HG03442 (cell line): ENCODE measurements around the gene CYTH3.
"Not testable (repeated sequence)": the region's sequence is repeated elsewhere in the genome, so short reads cannot be mapped to it uniquely, and the experiment has no call there.

ENCODE experiments used
- ATAC-seq: cut with Tn5 transposase; IDR thresholded peaks from one replicate; pipeline ENCODE4 v1.9.1; 2021; ENCODE audit warnings: mild to moderate bottlenecking, moderate library complexity; ENCODE audit not compliant: unreplicated experiment

The CYTH3 gene

DNA sequence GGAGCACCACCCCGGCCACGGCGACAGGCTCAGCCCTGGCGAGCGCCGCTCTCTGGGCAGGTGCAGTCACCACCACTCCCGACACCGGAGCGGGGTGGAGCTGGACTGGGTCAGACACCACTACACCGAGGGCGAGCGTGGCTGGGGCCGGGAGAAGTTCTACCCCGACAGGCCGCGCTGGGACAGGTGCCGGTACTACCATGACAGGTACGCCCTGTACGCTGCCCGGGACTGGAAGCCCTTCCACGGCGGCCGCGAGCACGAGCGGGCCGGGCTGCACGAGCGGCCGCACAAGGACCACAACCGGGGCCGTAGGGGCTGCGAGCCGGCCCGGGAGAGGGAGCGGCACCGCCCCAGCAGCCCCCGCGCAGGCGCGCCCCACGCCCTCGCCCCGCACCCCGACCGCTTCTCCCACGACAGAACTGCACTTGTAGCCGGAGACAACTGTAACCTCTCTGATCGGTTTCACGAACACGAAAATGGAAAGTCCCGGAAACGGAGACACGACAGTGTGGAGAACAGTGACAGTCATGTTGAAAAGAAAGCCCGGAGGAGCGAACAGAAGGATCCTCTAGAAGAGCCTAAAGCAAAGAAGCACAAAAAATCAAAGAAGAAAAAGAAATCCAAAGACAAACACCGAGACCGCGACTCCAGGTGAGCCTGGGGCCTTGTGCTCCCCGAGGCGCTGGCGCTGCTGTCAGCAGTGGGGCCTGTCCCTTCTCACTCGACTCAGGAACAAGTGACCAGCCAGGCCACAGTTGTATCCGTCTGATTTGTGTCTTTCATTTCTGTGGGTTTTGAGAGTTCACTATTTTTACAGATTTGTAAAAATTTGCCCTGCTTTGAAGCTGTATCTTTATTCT, 117.7 kb downstream of the CYTH3 start:
- ATAC-seq = no peak

DNA sequence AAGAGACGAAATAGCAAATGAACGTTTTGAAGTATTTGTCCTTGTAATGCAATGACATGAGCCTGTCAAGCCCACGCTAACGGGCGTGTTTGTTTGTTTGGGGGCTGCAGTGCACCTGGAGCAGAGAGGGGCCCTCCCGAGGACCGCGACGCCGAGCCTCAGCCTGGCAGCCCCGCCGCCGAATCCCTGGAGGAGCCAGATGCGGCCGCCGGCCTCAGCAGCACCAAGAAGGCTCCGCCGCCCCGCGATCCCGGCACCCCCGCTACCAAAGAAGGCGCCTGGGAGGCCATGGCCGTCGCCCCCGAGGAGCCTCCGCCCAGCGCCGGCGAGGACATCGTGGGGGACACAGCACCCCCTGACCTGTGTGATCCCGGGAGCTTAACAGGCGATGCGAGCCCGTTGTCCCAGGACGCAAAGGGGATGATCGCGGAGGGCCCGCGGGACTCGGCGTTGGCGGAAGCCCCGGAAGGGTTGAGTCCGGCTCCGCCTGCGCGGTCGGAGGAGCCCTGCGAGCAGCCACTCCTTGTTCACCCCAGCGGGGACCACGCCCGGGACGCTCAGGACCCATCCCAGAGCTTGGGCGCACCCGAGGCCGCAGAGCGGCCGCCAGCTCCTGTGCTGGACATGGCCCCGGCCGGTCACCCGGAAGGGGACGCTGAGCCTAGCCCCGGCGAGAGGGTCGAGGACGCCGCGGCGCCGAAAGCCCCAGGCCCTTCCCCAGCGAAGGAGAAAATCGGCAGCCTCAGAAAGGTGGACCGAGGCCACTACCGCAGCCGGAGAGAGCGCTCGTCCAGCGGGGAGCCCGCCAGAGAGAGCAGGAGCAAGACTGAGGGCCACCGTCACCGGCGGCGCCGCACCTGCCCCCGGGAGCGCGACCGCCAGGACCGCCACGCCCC, 118.5 kb downstream of the CYTH3 start:
- no peak for ATAC-seq

DNA sequence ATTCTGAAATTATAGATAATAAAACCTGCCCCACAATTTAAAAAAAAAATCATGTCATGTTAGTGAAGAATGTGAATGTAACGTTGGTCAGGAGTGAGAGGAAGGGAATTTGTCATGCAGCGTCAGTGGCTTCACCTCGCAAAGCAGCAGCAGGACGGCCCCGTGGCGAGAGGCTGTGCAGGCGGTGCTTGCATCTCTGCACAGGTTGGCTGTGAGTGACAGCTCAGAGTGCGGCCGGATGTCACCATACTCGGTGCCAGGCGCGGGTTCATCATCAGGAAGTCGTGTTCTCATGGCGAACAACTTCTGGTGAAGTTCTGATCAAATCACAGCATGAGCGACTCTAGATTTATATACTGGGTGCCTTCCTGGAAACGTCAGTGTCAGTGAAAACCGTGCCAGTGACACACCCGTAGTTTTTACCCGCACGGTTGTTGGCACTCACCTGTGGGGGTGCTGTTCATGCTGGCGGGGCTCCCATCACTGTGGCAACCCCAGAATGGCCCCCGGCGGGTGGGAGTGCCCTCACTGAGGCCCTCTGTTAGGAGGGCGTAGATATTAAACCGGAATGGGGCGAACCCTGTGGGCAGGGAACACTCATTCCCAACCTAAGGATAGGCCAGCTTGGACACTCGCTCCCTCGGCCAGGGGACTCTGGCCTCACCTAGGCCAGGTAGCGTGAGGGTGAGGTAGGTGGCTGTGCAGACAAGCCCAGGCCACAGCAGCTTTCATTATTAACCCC, 120.3 kb downstream of the CYTH3 start:
- no peak for ATAC-seq

DNA sequence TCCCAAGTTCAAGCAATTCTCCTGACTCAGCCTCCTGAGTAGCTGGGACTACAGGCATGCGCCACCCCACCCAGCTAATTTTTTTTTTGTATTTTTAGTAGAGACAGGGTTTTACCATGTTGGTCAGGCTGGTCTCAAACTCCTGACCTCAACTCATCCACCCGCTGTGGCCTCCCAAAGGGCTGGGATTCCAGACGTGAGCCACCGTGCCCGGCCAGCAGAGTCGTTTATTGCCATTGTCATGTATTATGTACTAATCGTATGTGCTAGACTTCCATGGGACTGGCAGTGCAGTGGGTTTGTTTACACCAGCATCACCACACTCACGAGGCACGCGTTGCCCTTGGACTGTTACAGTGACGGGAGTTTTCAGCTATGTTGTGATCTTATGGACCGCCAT, 120.9 kb downstream of the CYTH3 start:
- not testable (repeated sequence) for ATAC-seq

DNA sequence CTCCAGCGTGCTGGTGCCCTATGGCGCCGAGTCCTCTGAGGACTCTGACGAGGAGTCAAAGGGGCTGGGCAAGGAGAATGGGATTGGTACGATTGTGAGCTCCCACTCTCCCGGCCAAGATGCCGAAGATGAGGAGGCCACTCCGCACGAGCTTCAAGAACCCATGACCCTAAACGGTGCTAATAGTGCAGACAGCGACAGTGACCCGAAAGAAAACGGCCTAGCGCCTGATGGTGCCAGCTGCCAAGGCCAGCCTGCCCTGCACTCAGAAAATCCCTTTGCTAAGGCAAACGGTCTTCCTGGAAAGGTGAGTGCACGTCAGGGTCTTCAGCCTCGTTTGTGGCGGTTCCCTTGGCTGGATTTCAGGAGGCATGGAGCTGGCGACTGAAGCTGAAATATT, 122.4 kb downstream of the CYTH3 start:
- ATAC-seq = no peak

DNA sequence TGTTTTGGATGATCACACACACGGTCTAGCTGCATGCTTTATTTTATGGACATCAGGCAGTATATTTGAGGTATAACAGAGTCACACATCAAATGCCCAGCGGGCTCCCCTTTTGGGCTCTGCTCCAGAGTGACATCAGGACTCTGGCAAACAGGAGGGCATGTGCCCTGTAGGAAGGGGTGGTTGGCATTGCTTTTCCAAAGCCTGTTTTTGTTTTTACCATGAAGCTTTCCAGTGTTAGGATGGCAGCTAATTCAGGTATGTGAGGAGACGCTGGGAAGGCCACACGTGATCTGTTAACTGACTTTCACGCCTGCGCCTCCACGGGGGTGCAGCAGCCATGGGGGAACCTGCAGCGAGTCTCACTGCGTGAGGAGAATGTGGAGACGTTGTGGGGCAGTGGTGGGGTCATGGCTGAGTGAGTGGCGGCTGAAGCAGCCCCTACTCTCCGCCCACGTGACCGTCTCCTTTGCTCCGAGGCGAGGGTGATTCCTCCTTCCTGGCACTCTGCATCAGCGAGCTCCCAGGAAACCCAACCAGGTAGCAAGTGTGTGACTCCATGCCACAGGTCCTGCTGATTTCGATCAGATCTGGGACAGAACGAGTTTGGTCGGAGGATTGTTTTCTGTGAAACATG, 123.6 kb downstream of the CYTH3 start:
- ATAC-seq = no peak

DNA sequence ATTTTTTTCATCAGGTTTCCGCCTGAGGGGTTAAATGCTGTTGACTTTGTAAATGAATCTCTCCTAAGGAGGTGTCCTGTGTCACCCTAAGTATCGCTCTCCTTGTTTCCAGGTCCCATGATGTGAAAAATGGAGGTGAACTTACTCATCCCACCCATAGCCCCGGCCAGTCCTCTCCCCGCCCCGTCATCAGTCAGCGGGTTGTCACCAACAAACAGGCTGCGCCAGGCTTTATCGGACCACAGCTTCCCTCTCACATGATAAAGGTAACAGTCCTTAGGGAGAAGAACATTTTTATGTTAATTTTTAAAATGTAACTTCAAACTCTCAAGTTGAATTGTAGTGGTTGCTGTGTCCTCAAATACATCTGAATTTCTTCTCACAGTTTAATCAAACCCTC, 124.8 kb downstream of the CYTH3 start:
- ATAC-seq = no peak

DNA sequence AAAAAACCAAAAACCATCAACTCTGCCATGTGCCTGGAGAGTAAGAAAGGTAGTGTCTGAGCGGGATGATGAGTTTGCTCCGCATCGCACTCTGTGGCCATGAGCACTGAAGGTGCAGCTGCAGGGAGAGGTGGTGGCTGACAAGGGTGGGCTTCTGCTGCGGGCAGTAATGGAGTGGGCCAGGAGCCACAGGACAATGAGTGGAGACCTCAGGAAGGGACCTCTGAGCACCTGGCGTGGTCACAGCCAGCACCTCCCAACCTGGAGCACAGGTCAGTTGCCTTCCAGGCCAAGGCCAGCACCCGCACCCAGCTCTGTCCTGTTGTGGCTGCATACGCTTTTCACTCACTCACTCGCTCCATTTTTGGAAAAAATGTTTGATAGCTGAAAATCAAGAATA, 125.8 kb downstream of the CYTH3 start:
- ATAC-seq = no peak

DNA sequence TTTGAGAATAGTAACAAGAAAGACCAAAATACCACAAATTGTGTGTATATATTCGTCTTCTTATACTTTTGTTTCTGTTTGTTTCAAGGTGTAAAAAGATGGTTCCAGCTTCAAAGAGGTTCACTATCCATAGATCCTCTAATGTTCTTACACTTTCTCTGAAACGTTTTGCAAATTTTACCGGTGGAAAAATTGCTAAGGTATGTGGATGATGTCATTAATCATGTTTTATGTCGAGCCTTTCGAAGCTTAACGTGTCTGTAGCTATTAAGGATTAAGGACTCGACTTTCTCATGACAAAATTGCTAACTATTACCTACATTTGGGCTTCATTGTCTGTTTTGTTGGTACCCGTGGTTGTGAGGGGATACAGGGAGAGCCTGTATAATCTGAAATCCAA, 128.4 kb downstream of the CYTH3 start:
- ATAC-seq = no peak

DNA sequence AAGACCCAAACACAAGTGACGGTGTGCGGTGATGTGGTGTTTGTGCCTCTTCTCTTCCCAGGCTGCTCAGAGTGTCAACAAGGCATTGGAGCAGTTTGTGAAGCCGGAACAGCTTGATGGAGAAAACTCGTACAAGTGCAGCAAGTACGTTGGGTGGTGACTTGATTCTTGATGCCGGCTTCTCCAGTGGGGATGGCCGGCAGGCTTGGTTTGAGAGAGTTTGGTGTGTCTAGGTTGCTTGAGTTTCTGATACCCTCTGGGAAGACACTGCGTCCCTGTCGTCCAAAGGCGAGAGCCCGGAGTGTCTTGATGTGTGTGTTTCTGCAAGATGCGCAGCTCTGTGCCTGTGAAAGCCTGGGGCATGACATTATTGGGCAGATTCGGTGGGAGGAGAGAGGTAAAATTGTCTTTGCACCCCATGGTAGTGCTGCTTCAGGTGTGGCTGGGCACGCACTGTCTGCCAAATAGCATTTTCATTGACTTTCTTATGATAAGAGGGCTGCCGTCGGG, 129.5 kb downstream of the CYTH3 start:
- no peak for ATAC-seq

DNA sequence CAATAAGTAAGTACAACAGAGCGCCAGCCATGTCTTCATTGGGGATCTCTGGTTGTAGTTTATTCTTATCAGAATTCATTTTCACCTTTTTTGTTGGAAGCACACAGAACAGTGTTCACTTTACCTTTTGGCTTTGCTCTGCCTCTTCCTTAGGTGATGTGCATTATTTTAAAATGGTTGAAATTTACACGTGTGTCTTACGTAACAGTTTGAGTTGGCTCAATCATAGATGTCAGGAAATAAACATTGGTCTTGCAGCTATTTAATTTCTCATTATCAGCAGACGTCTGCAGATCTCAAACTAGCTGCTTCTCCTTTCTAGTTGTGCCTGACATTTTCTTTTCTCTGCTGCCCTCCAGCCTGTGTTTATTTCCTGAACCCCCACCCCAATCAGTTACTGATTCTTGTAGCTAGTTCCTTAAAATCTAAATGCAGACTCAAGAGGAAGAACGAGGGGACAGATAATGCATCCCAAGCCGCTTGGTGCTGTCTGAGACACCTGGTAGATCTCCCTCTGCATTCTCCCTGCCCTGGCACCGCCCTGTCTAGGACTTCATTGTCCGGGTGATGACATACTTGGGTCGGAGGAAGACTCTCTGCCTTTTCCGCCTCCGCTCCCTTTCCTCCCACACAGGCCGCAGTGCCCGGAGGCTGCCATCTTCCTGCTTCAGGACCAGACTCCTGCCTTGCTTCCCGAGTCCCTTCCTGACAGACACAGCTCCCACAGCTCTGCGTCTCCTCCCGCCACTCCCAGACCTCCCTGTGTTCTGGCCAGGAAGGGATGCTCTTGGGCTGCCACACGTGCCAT, 133.0 kb downstream of the CYTH3 start:
- ATAC-seq = no peak

DNA sequence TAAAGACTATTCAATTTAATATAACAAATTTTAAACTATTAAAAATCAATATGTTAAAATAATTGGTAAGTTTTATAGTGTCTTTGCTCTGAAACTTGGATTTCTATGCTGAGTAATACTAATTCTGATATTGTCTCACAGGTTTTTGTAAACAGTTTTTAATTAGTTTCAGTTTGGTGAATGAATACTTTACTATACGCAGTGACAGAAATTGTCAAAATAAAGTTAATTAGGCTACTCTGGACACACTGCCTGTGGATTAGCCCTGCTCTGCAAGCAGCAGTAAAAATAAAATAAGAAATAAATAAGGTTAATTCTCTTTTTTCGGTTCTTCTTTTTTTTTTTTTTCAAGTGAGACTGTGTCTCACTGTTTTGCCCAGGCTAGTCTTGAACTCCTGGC, 135.9 kb downstream of the CYTH3 start:
- no peak for ATAC-seq

DNA sequence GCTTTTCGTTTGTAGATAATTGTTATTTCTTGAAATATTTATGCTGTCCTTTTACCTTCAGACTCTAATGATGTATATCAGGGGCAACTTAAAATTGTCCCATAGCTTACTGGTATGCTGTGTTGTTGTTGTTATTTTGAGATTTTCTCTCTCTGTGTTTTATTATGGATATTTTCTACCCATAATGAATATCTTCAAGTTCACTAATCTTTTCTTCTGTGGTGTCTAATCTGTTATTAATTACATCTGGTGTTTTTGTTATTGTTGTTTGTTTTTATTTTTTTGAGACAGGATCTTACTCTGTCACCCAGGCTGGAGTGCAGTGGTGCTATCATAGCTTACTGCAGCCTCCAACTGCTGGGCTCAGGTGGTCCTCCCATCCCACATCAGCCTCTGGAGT, 139.2 kb downstream of the CYTH3 start:
- ATAC-seq = no peak

DNA sequence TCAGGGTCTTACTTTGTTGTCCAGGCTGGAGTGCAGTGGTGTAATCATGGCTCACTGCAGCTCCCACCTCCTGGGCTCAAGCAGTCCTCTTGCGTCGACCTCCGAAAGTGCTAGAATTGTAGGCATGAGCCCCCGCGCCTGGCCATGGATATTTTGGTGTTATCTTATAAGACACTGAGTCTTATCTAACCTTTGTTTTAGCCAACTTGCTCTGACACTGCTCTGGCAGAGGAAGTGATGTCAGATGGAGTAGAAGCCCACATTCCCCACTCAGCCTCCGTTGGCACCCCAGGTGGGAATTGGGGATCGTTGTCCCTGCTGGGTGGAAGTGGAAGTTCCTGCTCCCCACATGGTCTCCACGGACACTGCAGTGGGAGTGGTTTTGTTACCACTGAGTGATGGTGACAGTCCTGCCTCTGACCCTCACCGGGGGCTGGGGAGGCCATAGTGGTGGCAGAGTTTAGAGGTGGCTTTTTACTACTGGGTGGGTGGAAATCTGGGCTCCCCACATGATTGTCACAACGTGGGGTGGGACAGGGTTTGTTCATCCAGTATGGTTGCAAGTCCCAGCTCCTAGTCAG, 142.3 kb downstream of the CYTH3 start:
- ATAC-seq = no peak

DNA sequence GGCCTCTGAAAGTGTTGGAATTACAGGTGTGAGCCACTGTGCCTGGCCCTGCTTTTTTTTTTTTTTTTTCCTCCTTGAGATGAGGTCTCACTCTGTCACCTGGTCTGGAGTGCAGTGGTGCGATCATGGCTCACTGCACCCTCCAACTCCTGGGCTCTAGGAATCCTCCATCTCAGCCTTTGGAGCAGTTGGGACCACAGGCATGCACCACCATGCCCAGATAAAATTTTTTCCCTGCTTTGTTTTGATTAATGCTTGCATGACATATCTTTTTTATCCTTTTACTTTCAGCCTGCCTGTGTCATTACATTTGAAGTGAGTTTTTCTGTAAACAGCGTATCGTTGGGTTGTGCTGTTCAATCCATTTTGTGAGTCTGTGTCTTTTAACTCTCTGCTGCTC, 144.2 kb downstream of the CYTH3 start:
- no peak for ATAC-seq

DNA sequence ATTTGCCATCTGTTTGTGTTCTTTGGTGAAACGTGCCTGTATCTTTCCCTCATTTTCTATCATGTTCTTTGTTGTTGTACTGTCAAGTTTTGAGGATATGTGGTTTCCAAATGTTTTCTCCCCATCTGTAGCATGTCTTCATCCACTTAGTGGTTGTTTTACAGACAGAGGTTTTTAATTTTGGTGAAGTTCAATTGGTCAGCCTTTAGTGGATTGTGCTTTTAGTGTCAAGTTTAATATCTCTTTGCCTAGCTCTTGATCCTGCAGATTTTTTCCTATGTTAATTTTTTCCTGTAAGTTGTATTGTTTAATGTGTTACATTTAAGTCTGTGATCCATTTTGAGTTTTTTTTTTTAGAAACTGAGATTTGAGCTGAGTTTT, 145.3 kb downstream of the CYTH3 start:
- ATAC-seq = no peak

DNA sequence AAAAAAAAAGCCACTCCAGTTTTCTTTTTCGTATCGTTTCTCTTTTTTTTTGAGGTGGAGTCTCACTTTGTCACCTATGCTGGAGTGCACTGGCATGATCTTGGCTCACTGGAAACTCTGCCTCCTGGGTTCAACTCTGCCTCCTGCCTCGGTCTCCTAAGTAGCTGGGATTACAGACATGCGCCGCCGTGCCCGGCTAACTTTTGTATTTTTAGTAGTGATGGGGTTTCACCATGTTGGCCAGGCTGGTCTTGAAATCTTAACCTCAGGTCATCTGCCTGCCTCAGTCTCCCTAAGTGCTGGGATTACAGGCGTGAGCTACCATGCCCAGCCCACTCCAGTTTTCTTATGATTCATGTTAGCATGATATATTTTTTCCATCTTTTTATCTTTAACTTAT, 148.6 kb downstream of the CYTH3 start:
- no peak for ATAC-seq

DNA sequence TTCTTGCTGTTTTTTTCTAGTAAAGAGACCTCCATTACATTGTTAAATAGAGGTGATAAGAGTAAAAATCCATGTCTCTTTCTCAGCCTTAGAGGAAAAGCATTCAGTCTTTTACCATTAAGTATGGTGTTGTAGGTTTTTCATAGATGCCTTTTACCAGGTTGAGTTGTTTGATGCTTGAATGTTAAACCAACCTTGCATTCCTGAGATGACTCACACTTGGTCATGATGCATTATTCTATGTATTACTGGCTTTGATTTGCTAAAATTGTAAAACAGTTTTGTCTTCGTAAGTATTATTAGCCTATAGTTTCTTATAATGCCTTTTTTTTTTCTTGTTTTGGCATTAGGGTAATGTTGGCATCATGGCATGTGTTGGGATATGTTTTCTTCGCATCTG, 151.3 kb downstream of the CYTH3 start:
- no peak for ATAC-seq

DNA sequence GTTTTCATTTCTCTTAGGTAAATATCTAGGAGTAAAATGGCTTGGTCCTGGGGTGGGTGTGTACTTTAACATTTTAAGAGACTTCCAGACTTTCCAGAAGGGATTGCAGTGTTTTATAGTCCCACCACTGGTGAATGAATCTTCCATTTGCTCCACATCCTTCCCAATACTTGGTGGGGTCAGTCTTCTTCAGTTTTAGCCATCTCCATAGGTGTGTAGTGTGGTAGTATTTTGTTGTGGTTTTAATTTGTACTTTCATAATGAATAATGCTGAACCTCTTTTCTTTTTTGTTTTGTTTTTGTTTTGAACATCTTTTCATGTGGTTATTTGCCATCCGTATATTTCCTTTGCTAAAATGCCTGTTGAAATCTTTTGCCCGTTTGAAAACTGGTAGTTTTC, 154.9 kb downstream of the CYTH3 start:
- ATAC-seq = no peak

DNA sequence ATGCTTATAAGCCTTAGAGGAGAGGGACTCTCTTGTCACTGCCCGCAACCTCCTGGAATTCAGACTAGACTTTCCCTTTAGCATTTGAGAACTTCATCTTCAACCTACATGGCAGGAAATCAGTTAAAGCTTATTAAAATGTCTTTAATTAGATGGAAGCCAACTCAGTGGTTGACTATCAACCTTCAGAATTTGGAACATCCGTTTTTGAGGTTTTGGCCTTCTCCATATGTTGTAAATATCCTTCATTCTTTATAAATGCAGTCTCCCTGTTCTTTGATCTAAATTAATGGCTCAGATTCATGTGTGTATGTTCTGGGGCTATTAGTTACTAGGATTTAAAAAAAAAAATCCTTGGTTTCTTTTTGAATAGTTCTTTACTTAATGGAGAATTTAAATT, 156.2 kb downstream of the CYTH3 start:
- no peak for ATAC-seq
